ENCODE measurements around the gene SESN1.

- TF ChIP-seq CTCF (conservative IDR thresholded peaks at IDR 0.05 in 1 of 2, IDR thresholded peaks at IDR 0.05 in 1 of 2; ENCODE audit: extremely low read depth in 1 of 2, insufficient read depth in 1 of 2, low read depth in 1 of 2, low read length in 2 of 2) (no peak), EZH2 (IDR thresholded peaks at IDR 0.05; ENCODE audit: borderline replicate concordance, low read length) (no peak)
Observed at GRCh38 chr6:108988765-108989164, 105.9 kb downstream of the SESN1 start.

All from mammary epithelial cell (primary cell).